OCI-LY3 (cell line): Measurements from ENCODE around the gene TMEM259.
A peak's percentile ranks its signal among the peaks of the same experiment; 100 is the strongest.

Source experiments
- H2AFZ ChIP-seq: fragments of 200-600, 300-600 bp; shearing (Covaris generic); 2 replicates; pipeline ENCODE4 v1.6.0; 2014; ENCODE audit warnings: antibody characterized with exemption, low read depth, low read length
- H3K27ac ChIP-seq: fragments of 200-600, 300-600 bp; sonication (generic); 2 replicates; pipeline ENCODE4 v1.5.1; 2014; ENCODE audit warnings: mild to moderate bottlenecking, low read length, moderate library complexity, mixed read lengths
- H3K27me3 ChIP-seq: fragments of 200-600, 300-600 bp; sonication (generic); 2 replicates; pipeline ENCODE4 v1.6.1; 2014; ENCODE audit warnings: low read depth, low read length, mixed read lengths
- H3K36me3 ChIP-seq: fragments of 200-600, 300-600 bp; sonication (generic); replicated peaks from 2 replicates; pipeline ENCODE3; 2014; ENCODE audit warnings: low read depth, low read length, mixed read lengths
- H3K4me1 ChIP-seq: fragments of 300-600, 200-600 bp; sonication (generic); 2 replicates; pipeline ENCODE4 v1.6.1; 2014; ENCODE audit warnings: low read length, mixed read lengths
- H3K4me2 ChIP-seq: fragments of 200-600, 300-600 bp; sonication (generic); 2 replicates; pipeline ENCODE4 v1.6.1; 2014; ENCODE audit warnings: low read length, mixed read lengths
- H3K4me3 ChIP-seq: fragments of 300-600, 200-600 bp; sonication (generic); 2 replicates; pipeline ENCODE4 v1.5.1; 2014; ENCODE audit warnings: antibody characterized with exemption, mild to moderate bottlenecking, low read length, moderate library complexity
- H3K79me2 ChIP-seq: fragments of 300-600, 200-600 bp; shearing (Covaris generic); 2 replicates; pipeline ENCODE4 v1.6.1; 2014; ENCODE audit warnings: mild to moderate bottlenecking, low read length, mixed read lengths
- H3K9ac ChIP-seq: fragments of 300-600, 200-600 bp; shearing (Covaris generic); 2 replicates; pipeline ENCODE4 v1.6.0; 2014; ENCODE audit warnings: mild to moderate bottlenecking, low read length, moderate library complexity
- H3K9me3 ChIP-seq: fragments of 200-600, 300-600 bp; shearing (Covaris generic); 2 replicates; pipeline ENCODE4 v1.6.1; 2014; ENCODE audit warnings: low read length, mixed read lengths; ENCODE audit not compliant: insufficient read depth
- H4K20me1 ChIP-seq: fragments of 200-600, 300-600 bp; sonication (generic); 2 replicates; pipeline ENCODE4 v1.6.1; 2016; ENCODE audit warnings: low read length, mixed read lengths; ENCODE audit not compliant: insufficient read depth
- EZH2phosphoT487 ChIP-seq: fragments of 200-600 bp; shearing (Covaris generic); IDR thresholded peaks from 2 replicates; pipeline ENCODE4 v1.6.1; 2018; ENCODE audit warnings: antibody characterized with exemption, mixed run types, low read depth
- TF ChIP-seq, protein P1 (sequence below): fragments of 200-600, 300-600 bp; sonication (generic); IDR thresholded peaks from 2 replicates; pipeline ENCODE4 v1.5.1; 2014; ENCODE audit warnings: antibody characterized with exemption, low read length, low read depth

TMEM259 gene

GRCh38 chr19:1020868-1021425 lies at the start of gene TMEM259:
Gene TMEM259, minus strand, starts transcription at chr19:1021123. Its CDS starts 127 bp downstream, at chr19:1020996.
- Histone ChIP-seq H3K79me2 (peaks cover 50% of the 10 kb centered on the region), H3K27me3 (no peaks in the 10 kb centered on the region), H3K4me3 (peak within 1 kb of the TSS; percentile 92), H2AFZ (peak within 1 kb of the TSS; percentile 64; the same call in 1 of the 2 replicates), H3K4me1 (peaks cover 43% of the 10 kb centered on the region), H3K9ac (peak within 1 kb of the TSS; percentile 96), H3K9me3 (no peaks in the 10 kb centered on the region), H3K36me3 (peaks cover 10% of the 10 kb centered on the region), H3K4me2 (peak within 1 kb of the TSS; percentile 89), H4K20me1 (peaks cover 44% of the 10 kb centered on the region), H3K27ac (peak within 1 kb of the TSS; percentile 76)
- no peak for TF ChIP-seq EZH2phosphoT487
- TF ChIP-seq, protein P1, sequence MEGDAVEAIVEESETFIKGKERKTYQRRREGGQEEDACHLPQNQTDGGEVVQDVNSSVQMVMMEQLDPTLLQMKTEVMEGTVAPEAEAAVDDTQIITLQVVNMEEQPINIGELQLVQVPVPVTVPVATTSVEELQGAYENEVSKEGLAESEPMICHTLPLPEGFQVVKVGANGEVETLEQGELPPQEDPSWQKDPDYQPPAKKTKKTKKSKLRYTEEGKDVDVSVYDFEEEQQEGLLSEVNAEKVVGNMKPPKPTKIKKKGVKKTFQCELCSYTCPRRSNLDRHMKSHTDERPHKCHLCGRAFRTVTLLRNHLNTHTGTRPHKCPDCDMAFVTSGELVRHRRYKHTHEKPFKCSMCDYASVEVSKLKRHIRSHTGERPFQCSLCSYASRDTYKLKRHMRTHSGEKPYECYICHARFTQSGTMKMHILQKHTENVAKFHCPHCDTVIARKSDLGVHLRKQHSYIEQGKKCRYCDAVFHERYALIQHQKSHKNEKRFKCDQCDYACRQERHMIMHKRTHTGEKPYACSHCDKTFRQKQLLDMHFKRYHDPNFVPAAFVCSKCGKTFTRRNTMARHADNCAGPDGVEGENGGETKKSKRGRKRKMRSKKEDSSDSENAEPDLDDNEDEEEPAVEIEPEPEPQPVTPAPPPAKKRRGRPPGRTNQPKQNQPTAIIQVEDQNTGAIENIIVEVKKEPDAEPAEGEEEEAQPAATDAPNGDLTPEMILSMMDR: no peak

DNA sequence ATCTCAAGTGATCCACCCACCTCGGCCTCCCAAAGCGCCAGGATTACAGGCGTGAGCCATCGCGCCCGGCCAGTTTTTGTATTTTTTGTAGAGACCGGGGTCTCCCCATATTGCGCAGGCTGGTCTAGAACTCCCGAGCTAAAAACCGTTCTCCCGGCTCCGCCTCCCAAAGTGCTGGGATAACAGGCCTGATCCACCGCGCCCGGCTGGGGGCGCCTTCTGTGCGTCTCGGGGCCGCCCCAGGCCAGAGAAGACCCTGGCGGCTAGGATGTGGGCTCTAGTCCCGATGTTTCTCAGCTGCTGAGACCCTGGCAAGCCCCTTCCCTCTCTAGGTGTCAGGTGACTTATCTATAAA lies 49.6 kb upstream of the TMEM259 start:
- Histone ChIP-seq H3K27ac (no peak overlapping the region), H2AFZ (no peak overlapping the region), H3K79me2 (peaks cover 31% of the 10 kb centered on the region), H3K9ac (no peak overlapping the region), H3K4me1 (peaks cover 34% of the 10 kb centered on the region), H3K36me3 (peaks cover 19% of the 10 kb centered on the region), H3K4me2 (no peak overlapping the region), H4K20me1 (no peaks in the 10 kb centered on the region), H3K27me3 (no peaks in the 10 kb centered on the region), H3K4me3 (no peak overlapping the region), H3K9me3 (no peaks in the 10 kb centered on the region)
- TF ChIP-seq, protein P1: no peak
- TF ChIP-seq EZH2phosphoT487: no peak

- H3K27me3 ChIP-seq: no peaks in the 10 kb centered on the region
- peak overlapping the region; percentile 77 for H3K27ac ChIP-seq
- TF ChIP-seq, protein P1: no peak
- TF ChIP-seq EZH2phosphoT487: no peak
- no peaks in the 10 kb centered on the region for H3K9me3 ChIP-seq
- peak overlapping the region; percentile 95 for H3K4me3 ChIP-seq
- peaks cover 28% of the 10 kb centered on the region for H3K4me1 ChIP-seq
- no peaks in the 10 kb centered on the region for H4K20me1 ChIP-seq
- peaks cover 17% of the 10 kb centered on the region for H3K36me3 ChIP-seq
- no peak overlapping the region for H2AFZ ChIP-seq
- H3K4me2 ChIP-seq: peak overlapping the region; percentile 98
- H3K79me2 ChIP-seq: peaks cover 31% of the 10 kb centered on the region
- H3K9ac ChIP-seq: peak overlapping the region; percentile 93
Measured at GRCh38 chr19:1069009-1069779, 48.3 kb upstream of the TMEM259 start.
